ENCODE results near the gene PTPN2. TPM values are rescaled to one million over a fixed set of nuclear protein-coding genes. Genes with fewer than 3 reads are reported as not detected.
"Not testable (repeated sequence)": the region's sequence is repeated elsewhere in the genome, so short reads cannot be mapped to it uniquely, and the experiment has no call there.

The PTPN2 gene
- total RNA-seq, 2 donors from 2014 or later = 32.2 to 34.3 TPM

DNA sequence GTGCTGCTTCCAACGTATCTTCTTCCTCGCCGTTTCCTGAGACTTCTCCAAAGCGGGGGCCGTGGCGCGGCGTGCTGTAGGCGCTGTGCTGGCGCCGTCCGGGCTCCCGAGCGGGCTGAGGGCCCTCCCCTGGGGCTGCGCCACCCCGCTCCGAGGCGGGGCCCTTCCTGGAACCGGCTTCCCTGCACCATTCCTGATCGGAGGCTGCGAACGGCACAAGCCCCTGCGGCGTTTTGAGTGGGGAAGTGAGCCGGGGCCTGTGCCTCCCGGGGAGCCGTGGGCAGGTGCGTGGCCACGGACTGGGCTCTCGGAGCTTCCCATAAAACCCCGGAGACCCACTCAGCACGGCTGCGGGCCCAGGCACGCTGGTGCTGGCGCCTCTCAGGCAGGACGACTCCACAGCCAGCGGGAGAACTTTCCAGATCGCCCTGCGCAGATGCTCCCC is 106.5 kb downstream of the PTPN2 start:
- no peaks in the 10 kb centered on the region for H3K36me3 ChIP-seq
- no peaks in the 10 kb centered on the region for H3K4me1 ChIP-seq
- no peak overlapping the region for H3K27ac ChIP-seq
- no peaks in the 10 kb centered on the region for H3K9me3 ChIP-seq
- no peak for DNase-seq
- no peaks in the 10 kb centered on the region for H3K27me3 ChIP-seq
- H3K4me3 ChIP-seq = peak overlapping the region; percentile 13
- no peak overlapping the region for H3K9ac ChIP-seq (ENCODE audit: low read depth in 2 of 2, low read length in 2 of 2)
- TF ChIP-seq, protein P1, sequence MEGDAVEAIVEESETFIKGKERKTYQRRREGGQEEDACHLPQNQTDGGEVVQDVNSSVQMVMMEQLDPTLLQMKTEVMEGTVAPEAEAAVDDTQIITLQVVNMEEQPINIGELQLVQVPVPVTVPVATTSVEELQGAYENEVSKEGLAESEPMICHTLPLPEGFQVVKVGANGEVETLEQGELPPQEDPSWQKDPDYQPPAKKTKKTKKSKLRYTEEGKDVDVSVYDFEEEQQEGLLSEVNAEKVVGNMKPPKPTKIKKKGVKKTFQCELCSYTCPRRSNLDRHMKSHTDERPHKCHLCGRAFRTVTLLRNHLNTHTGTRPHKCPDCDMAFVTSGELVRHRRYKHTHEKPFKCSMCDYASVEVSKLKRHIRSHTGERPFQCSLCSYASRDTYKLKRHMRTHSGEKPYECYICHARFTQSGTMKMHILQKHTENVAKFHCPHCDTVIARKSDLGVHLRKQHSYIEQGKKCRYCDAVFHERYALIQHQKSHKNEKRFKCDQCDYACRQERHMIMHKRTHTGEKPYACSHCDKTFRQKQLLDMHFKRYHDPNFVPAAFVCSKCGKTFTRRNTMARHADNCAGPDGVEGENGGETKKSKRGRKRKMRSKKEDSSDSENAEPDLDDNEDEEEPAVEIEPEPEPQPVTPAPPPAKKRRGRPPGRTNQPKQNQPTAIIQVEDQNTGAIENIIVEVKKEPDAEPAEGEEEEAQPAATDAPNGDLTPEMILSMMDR (IDR thresholded peaks at IDR 0.05) = no peak
- intact Hi-C loops (cut with DNase I) = no loop called here

DNA sequence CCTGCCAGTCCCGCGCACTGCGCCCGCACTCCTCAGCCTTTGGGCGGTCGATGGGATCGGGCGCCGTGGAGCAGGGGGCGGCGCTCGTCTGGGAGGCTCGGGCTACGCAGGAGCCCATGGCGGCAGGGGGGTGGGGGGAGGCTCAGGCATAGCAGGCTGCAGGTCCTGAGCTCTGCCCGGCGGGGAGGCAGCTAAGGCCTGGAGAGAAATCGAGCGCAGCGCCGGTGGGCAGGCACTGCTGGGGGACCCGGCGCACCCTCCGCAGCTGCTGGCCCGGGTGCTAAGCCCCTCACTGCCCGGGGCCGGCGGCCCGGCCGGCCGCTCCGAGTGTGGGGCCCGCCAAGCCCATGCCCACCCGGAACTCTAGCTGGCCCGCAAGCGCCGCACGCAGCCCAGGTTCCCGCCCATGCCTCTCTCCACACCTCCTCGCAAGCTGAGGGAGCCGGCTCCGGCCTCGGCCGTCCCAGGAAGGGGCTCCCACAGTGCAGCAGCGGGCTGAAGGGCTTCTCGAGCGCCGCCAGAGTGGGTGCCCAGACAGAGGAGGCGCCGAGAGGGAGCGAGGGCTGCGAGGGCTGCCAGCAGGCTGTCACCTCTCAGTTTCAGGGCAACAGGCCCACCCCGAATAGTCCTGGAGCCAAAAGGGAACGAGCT is 107.1 kb downstream of the PTPN2 start:
- peak overlapping the region; percentile 13 for H3K4me3 ChIP-seq
- no peaks in the 10 kb centered on the region for H3K9me3 ChIP-seq
- no peak overlapping the region for H3K9ac ChIP-seq (ENCODE audit: low read depth in 2 of 2, low read length in 2 of 2)
- no peaks in the 10 kb centered on the region for H3K27me3 ChIP-seq
- H3K36me3 ChIP-seq = no peaks in the 10 kb centered on the region
- no peak for DNase-seq
- H3K4me1 ChIP-seq = no peaks in the 10 kb centered on the region
- TF ChIP-seq, protein P1 (IDR thresholded peaks at IDR 0.05) = no peak
- H3K27ac ChIP-seq = no peak overlapping the region
- intact Hi-C loops (cut with DNase I) = no loop called here

DNA sequence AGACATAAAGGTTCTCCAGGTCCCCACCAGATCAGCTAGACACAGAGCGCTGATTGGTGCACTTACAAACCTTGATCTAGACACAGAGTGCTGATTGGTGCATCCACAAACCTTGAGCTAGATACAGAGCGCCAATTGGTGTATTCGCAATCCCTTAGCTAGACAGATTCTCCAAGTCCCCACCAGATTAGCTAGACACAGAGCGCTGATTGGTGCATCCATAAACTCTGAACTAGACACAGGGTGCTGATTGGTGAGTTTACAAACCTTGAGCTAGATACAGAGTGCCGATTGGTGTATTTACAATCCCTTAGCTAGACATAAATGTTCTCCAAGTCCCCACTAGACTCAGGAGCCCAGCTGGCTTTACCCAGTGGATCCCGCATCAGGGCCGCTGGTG is 107.6 kb downstream of the PTPN2 start:
- H3K9ac ChIP-seq (ENCODE audit: low read depth in 2 of 2, low read length in 2 of 2); H3K4me1 ChIP-seq; DNase-seq; H3K27me3 ChIP-seq; H3K4me3 ChIP-seq; H3K9me3 ChIP-seq; H3K27ac ChIP-seq; intact Hi-C loops (cut with DNase I); H3K36me3 ChIP-seq: not testable (repeated sequence)

DNA sequence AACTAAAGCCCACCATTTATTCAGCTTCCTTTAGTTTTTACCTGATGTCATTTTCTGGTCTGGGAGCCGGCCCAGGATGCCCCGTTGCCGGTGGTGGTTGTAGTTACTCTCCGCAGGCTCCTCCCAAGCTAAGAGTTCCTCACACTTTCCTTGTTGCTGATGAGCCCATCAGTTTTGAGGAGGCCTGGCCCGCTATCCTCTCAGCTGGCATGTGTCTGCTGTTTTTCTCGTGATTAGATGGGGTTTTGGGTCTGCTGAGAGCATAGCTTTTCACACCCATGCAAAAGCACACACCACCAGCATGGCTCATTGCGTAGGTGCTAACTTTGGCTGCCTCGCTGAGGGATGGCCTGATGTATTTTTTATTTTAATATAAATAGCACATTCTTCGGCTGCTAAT is 109.1 kb downstream of the PTPN2 start:
- H3K4me3 ChIP-seq = no peak overlapping the region
- no peaks in the 10 kb centered on the region for H3K4me1 ChIP-seq
- TF ChIP-seq, protein P1 (IDR thresholded peaks at IDR 0.05) = no peak
- no peaks in the 10 kb centered on the region for H3K9me3 ChIP-seq
- intact Hi-C loops (cut with DNase I) = no loop called here
- H3K27ac ChIP-seq = no peak overlapping the region
- DNase-seq = no peak
- H3K9ac ChIP-seq (ENCODE audit: low read depth in 2 of 2, low read length in 2 of 2) = no peak overlapping the region
- H3K27me3 ChIP-seq = no peaks in the 10 kb centered on the region
- H3K36me3 ChIP-seq = no peaks in the 10 kb centered on the region

DNA sequence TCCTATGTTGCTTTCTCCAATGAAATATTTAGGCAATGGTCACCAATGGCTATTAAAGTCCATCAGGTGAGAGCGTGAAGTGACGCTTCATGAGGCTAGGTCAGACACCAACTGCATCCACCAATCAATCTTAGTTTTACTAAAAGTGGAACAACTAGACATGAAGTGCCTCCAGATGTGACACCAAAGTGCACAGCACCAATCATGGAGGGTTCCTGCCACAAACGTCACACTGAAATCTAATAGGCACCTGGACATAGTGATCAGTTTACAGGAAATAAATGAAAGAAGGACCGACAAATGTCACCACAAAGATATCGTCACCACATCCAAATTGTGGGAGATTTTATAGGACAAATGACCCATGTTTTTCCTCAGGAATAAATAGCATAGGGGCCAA is 110.7 kb downstream of the PTPN2 start:
- Histone ChIP-seq H3K4me1 (no peaks in the 10 kb centered on the region), H3K36me3 (no peaks in the 10 kb centered on the region), H3K9me3 (no peaks in the 10 kb centered on the region), H3K9ac (ENCODE audit: low read depth in 2 of 2, low read length in 2 of 2) (no peak overlapping the region), H3K27me3 (no peaks in the 10 kb centered on the region), H3K4me3 (no peak overlapping the region), H3K27ac (no peak overlapping the region)
- intact Hi-C loops (cut with DNase I) = no loop called here
- TF ChIP-seq, protein P1 (IDR thresholded peaks at IDR 0.05) = no peak
- DNase-seq = no peak

DNA sequence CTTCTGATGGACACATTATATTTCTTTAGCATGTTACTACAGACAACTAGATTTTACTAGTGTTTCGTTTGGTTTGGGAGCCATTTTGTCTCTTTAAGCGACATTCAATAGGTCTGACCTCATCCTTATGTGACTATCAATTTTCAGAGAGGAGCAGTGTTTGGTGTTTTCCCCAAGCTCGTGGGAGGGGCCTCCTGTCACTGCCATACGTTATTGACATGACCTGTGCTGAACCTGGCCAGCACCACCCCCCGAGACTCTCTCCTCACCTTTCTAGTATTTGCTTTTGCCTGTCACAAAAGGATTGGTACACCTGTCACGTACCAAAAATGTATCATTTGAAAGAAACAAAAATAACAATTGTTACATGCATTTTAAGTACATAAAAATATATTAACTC is 111.9 kb downstream of the PTPN2 start:
- Histone ChIP-seq H3K9ac (ENCODE audit: low read depth in 2 of 2, low read length in 2 of 2) (no peak overlapping the region), H3K27ac (no peak overlapping the region), H3K4me1 (no peaks in the 10 kb centered on the region), H3K9me3 (no peaks in the 10 kb centered on the region), H3K36me3 (no peaks in the 10 kb centered on the region), H3K4me3 (no peak overlapping the region), H3K27me3 (no peaks in the 10 kb centered on the region)
- intact Hi-C loops (cut with DNase I) = no loop called here
- TF ChIP-seq, protein P1 (IDR thresholded peaks at IDR 0.05) = no peak
- DNase-seq = no peak
